Measurements from ENCODE around the gene TGDS. TPM values are rescaled to one million over a fixed set of nuclear protein-coding genes. Genes with fewer than 3 reads are reported as not detected.
A peak's percentile ranks its signal among the peaks of the same experiment; 100 is the strongest.

The TGDS gene
- total RNA-seq, 1 donor from 2014 or later: 12.9 TPM

GRCh38 chr13:94553766-94554165 lies 42.2 kb downstream of the TGDS start:
- no peaks in the 10 kb centered on the region for H3K4me1 Mint-ChIP-seq (ENCODE audit: low read depth)
- no peak overlapping the region for H3K4me3 Mint-ChIP-seq (ENCODE audit: low read depth)
- no peaks in the 10 kb centered on the region for H3K36me3 Mint-ChIP-seq (ENCODE audit: insufficient read depth)
- no peaks in the 10 kb centered on the region for H3K9me3 Mint-ChIP-seq (ENCODE audit: low read depth)
- TF ChIP-seq, protein P1, sequence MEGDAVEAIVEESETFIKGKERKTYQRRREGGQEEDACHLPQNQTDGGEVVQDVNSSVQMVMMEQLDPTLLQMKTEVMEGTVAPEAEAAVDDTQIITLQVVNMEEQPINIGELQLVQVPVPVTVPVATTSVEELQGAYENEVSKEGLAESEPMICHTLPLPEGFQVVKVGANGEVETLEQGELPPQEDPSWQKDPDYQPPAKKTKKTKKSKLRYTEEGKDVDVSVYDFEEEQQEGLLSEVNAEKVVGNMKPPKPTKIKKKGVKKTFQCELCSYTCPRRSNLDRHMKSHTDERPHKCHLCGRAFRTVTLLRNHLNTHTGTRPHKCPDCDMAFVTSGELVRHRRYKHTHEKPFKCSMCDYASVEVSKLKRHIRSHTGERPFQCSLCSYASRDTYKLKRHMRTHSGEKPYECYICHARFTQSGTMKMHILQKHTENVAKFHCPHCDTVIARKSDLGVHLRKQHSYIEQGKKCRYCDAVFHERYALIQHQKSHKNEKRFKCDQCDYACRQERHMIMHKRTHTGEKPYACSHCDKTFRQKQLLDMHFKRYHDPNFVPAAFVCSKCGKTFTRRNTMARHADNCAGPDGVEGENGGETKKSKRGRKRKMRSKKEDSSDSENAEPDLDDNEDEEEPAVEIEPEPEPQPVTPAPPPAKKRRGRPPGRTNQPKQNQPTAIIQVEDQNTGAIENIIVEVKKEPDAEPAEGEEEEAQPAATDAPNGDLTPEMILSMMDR (IDR thresholded peaks at IDR 0.05; ENCODE audit: unreplicated experiment): no peak
- no peak for DNase-seq (ENCODE audit: low spot score, unreplicated experiment)
- peaks cover 8% of the 10 kb centered on the region for H3K27me3 Mint-ChIP-seq
- H3K27ac Mint-ChIP-seq: no peak overlapping the region

DNA sequence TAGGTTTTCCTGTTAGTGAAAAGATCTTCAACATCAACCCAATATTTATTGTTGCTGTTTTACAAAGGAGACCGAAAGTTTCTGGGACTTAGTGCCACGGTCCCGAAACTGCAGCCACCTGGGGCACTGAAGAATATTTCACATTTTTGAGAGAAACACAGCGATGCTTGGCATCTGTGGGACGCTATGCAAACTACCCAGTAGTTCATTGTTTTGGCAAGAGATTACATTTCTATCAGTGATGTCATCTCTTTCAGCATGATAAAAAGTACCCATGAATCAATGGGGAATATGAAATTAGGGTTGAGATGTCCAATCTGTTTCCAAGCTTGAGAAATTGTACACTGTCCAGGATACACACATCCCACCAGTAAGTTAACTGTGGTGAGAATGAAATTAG lies 43.9 kb downstream of the TGDS start:
- Mint-ChIP-seq H3K4me1 (ENCODE audit: low read depth) (no peaks in the 10 kb centered on the region), H3K36me3 (ENCODE audit: insufficient read depth) (no peaks in the 10 kb centered on the region), H3K27ac (no peak overlapping the region), H3K9me3 (ENCODE audit: low read depth) (no peaks in the 10 kb centered on the region), H3K4me3 (ENCODE audit: low read depth) (no peak overlapping the region), H3K27me3 (peaks cover 8% of the 10 kb centered on the region)
- TF ChIP-seq, protein P1 (IDR thresholded peaks at IDR 0.05; ENCODE audit: unreplicated experiment): no peak
- no peak for DNase-seq (ENCODE audit: low spot score, unreplicated experiment)

DNA sequence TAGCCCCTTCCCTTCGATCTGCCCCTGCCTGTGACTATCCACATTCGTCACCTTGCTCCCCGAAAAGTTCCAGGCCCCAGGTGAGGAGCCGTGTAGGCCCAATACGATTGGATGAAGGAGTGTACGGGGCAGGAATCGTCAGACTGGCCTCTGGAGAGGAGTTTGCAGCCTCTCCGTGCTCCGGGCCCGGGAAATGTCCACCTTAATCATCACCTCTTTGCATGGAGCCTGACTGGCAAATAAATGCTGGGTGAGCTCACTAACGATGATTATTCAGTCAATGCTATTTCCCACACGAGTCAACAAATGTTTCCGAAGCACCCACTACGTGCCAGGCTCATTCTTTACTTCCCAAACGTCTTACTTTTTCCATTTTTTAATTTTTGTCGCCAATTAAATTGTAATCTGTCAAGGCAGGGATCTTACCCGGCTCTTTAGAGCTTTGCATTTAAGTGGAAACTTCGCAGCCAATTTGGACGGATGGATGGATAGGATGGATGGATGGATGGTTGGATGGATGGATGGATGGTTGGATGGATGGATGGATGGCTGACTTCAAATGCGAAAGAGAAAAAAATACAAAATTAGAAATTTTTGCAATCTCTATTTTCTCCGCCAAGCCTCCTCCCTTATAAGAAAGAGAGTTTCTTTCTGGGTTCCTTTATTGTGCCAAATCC lies 45.8 kb downstream of the TGDS start:
- TF ChIP-seq, protein P1 (IDR thresholded peaks at IDR 0.05; ENCODE audit: unreplicated experiment): no peak
- peak overlapping the region; percentile 84 for H3K4me3 Mint-ChIP-seq (ENCODE audit: low read depth)
- DNase-seq (ENCODE audit: low spot score, unreplicated experiment): no peak
- peaks cover 2% of the 10 kb centered on the region for H3K9me3 Mint-ChIP-seq (ENCODE audit: low read depth)
- H3K27me3 Mint-ChIP-seq: peaks cover 8% of the 10 kb centered on the region
- H3K4me1 Mint-ChIP-seq (ENCODE audit: low read depth): no peaks in the 10 kb centered on the region
- H3K27ac Mint-ChIP-seq: peak overlapping the region; percentile 98
- no peaks in the 10 kb centered on the region for H3K36me3 Mint-ChIP-seq (ENCODE audit: insufficient read depth)

- Mint-ChIP-seq H3K4me1 (ENCODE audit: low read depth) (no peaks in the 10 kb centered on the region), H3K27ac (peak overlapping the region; percentile 98), H3K27me3 (peaks cover 8% of the 10 kb centered on the region), H3K9me3 (ENCODE audit: low read depth) (peaks cover 2% of the 10 kb centered on the region), H3K36me3 (ENCODE audit: insufficient read depth) (no peaks in the 10 kb centered on the region), H3K4me3 (ENCODE audit: low read depth) (peak overlapping the region; percentile 84)
- peak; percentile 82 for DNase-seq (ENCODE audit: low spot score, unreplicated experiment)
- TF ChIP-seq, protein P1 (IDR thresholded peaks at IDR 0.05; ENCODE audit: unreplicated experiment): no peak
Measured at GRCh38 chr13:94549232-94550061, 46.5 kb downstream of the TGDS start.

GRCh38 chr13:94548821-94549231 lies 47.1 kb downstream of the TGDS start:
- TF ChIP-seq, protein P1 (IDR thresholded peaks at IDR 0.05; ENCODE audit: unreplicated experiment): peak; percentile 37
- H3K27ac Mint-ChIP-seq: peak overlapping the region; percentile 93
- H3K27me3 Mint-ChIP-seq: peaks cover 8% of the 10 kb centered on the region
- peaks cover 4% of the 10 kb centered on the region for H3K4me1 Mint-ChIP-seq (ENCODE audit: low read depth)
- H3K9me3 Mint-ChIP-seq (ENCODE audit: low read depth): peaks cover 2% of the 10 kb centered on the region
- H3K36me3 Mint-ChIP-seq (ENCODE audit: insufficient read depth): no peaks in the 10 kb centered on the region
- H3K4me3 Mint-ChIP-seq (ENCODE audit: low read depth): peak overlapping the region; percentile 84
- DNase-seq (ENCODE audit: low spot score, unreplicated experiment): no peak
